ENCODE data around the gene TEX44. TPM values are rescaled to one million over a fixed set of nuclear protein-coding genes. Genes with fewer than 3 reads are reported as not detected.
A peak's percentile ranks its signal among the peaks of the same experiment; 100 is the strongest.
"Not testable (repeated sequence)": the region's sequence is repeated elsewhere in the genome, so short reads cannot be mapped to it uniquely, and the experiment has no call there.

Gene TEX44
- total RNA-seq, 1 experiment from 2014 or later = not detected

GRCh38 chr2:231568785-231569435 lies 23.8 kb upstream of the TEX44 start:
- no peaks in the 10 kb centered on the region for H3K4me1 ChIP-seq
- CTCF ChIA-PET = interaction anchor here (0.6 kb wide), 1 partner anchor 212 kb away, joined by 3 read pairs; the partner anchor contains the start of gene PDE6D
- Mint-ChIP-seq H3K4me1 (ENCODE audit: low read depth, unreplicated experiment) (no peaks in the 10 kb centered on the region), H3K4me3 (ENCODE audit: unreplicated experiment) (no peak overlapping the region), H3K27ac (ENCODE audit: unreplicated experiment) (no peak overlapping the region), H3K9me3 (ENCODE audit: unreplicated experiment) (no peaks in the 10 kb centered on the region), H3K27me3 (ENCODE audit: insufficient read depth, unreplicated experiment) (no peaks in the 10 kb centered on the region), H3K36me3 (ENCODE audit: insufficient read depth, unreplicated experiment) (no peaks in the 10 kb centered on the region)
- no peak for DNase-seq
- H3K27me3 ChIP-seq (replicated peaks; ENCODE audit: control insufficient read depth, insufficient read depth, low read length) = no peaks in the 10 kb centered on the region
- no peak overlapping the region for H3K4me3 ChIP-seq (ENCODE audit: low read depth, low read length)
- no peaks in the 10 kb centered on the region for H3K36me3 ChIP-seq (ENCODE audit: control insufficient read depth, insufficient read depth, low read length)
- H3K9me3 ChIP-seq = no peaks in the 10 kb centered on the region
- no TSS peak for BruUV-seq (replicated peaks)
- intact Hi-C loops (cut with micrococcal nuclease; ENCODE audit: unreplicated experiment) = no loop called here
- POLR2A ChIA-PET = no interaction called here
- TF ChIP-seq, protein P1, sequence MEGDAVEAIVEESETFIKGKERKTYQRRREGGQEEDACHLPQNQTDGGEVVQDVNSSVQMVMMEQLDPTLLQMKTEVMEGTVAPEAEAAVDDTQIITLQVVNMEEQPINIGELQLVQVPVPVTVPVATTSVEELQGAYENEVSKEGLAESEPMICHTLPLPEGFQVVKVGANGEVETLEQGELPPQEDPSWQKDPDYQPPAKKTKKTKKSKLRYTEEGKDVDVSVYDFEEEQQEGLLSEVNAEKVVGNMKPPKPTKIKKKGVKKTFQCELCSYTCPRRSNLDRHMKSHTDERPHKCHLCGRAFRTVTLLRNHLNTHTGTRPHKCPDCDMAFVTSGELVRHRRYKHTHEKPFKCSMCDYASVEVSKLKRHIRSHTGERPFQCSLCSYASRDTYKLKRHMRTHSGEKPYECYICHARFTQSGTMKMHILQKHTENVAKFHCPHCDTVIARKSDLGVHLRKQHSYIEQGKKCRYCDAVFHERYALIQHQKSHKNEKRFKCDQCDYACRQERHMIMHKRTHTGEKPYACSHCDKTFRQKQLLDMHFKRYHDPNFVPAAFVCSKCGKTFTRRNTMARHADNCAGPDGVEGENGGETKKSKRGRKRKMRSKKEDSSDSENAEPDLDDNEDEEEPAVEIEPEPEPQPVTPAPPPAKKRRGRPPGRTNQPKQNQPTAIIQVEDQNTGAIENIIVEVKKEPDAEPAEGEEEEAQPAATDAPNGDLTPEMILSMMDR (IDR thresholded peaks at IDR 0.05; ENCODE audit: insufficient read depth in 1 of 2, low read depth in 1 of 2, low read length in 1 of 2, severe bottlenecking in 1 of 2, unreplicated experiment in 1 of 2) = no peak

GRCh38 chr2:231570915-231571314 lies 21.7 kb upstream of the TEX44 start:
- H3K27me3 Mint-ChIP-seq (ENCODE audit: insufficient read depth, unreplicated experiment); intact Hi-C loops (cut with micrococcal nuclease; ENCODE audit: unreplicated experiment); H3K9me3 Mint-ChIP-seq (ENCODE audit: unreplicated experiment); H3K4me3 Mint-ChIP-seq (ENCODE audit: unreplicated experiment); H3K27me3 ChIP-seq (replicated peaks; ENCODE audit: control insufficient read depth, insufficient read depth, low read length); H3K36me3 Mint-ChIP-seq (ENCODE audit: insufficient read depth, unreplicated experiment); H3K4me1 ChIP-seq; H3K4me1 Mint-ChIP-seq (ENCODE audit: low read depth, unreplicated experiment); POLR2A ChIA-PET; H3K4me3 ChIP-seq (ENCODE audit: low read depth, low read length); H3K9me3 ChIP-seq; BruUV-seq (replicated peaks); H3K27ac Mint-ChIP-seq (ENCODE audit: unreplicated experiment); H3K36me3 ChIP-seq (ENCODE audit: control insufficient read depth, insufficient read depth, low read length); DNase-seq: not testable (repeated sequence)
- CTCF ChIA-PET = interaction anchor here (0.6 kb wide), 1 partner anchor 107 kb away, joined by 5 read pairs; no protein-coding TSS in a partner anchor

DNA sequence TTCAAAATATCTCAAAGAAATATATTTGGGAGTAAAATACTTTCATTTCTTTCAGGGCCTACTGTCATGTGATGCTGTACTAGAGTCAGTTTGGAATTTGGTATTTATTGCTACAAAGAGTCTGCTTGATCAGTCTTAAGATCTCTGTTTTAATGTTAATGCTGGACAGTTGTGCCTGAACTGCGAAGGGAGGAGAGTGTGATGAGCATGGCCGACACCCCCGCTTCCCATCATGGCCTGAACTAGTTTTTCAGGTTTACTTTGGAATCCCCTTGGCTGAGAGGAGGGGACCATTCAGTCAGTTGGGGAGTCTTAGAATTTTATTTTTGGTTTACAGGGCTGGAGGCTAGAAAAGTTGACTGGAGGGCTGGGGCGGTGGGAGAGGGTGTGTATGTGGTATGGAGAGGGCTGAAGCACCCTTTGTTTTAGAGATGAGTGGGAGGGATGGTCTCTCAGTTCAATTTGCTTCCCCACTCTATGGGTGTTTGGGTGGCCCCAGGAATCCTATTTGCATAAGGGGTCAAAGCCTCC lies 20.9 kb upstream of the TEX44 start:
- Mint-ChIP-seq H3K27ac (ENCODE audit: unreplicated experiment) (peak overlapping the region; percentile 57), H3K9me3 (ENCODE audit: unreplicated experiment) (no peaks in the 10 kb centered on the region), H3K36me3 (ENCODE audit: insufficient read depth, unreplicated experiment) (no peaks in the 10 kb centered on the region), H3K4me1 (ENCODE audit: low read depth, unreplicated experiment) (no peaks in the 10 kb centered on the region), H3K27me3 (ENCODE audit: insufficient read depth, unreplicated experiment) (no peaks in the 10 kb centered on the region), H3K4me3 (ENCODE audit: unreplicated experiment) (no peak overlapping the region)
- H3K4me1 ChIP-seq = no peaks in the 10 kb centered on the region; the same call in 1 of the 2 replicates
- H3K27me3 ChIP-seq (replicated peaks; ENCODE audit: control insufficient read depth, insufficient read depth, low read length) = no peaks in the 10 kb centered on the region
- ChIA-PET POLR2A (no interaction called here), CTCF (no interaction called here)
- no peaks in the 10 kb centered on the region for H3K36me3 ChIP-seq (ENCODE audit: control insufficient read depth, insufficient read depth, low read length)
- TF ChIP-seq, protein P1 (IDR thresholded peaks at IDR 0.05; ENCODE audit: insufficient read depth in 1 of 2, low read depth in 1 of 2, low read length in 1 of 2, severe bottlenecking in 1 of 2, unreplicated experiment in 1 of 2) = no peak
- H3K9me3 ChIP-seq = no peaks in the 10 kb centered on the region
- intact Hi-C loops (cut with micrococcal nuclease; ENCODE audit: unreplicated experiment) = no loop called here
- H3K4me3 ChIP-seq (ENCODE audit: low read depth, low read length) = no peak overlapping the region
- no TSS peak for BruUV-seq (replicated peaks)
- DNase-seq = no peak
